Neural progenitor cell (in vitro differentiated cells): ENCODE data around the gene XRCC2. TPM values are rescaled to one million over a fixed set of nuclear protein-coding genes. Genes with fewer than 3 reads are reported as not detected.

Source experiments
- DNase-seq: peaks from one replicate; pipeline ENCODE4 v3.0.0-alpha.2; 2016; ENCODE audit warnings: low spot score
- H2AFZ ChIP-seq: fragments of 200-600 bp; sonication (generic); replicated peaks from 2 replicates; pipeline ENCODE4 v1.6.1; 2016; ENCODE audit warnings: antibody characterized with exemption
- H3F3A ChIP-seq: fragments of 200-600 bp; sonication (generic); 2 replicates; pipeline ENCODE4 v1.6.1; 2016; ENCODE audit warnings: antibody characterized with exemption, low read depth
- H3K27ac ChIP-seq: fragments of 200-600 bp; sonication (generic); 2 replicates; pipeline ENCODE4 v1.5.1; 2016; ENCODE audit warnings: mild to moderate bottlenecking
- H3K27me3 ChIP-seq: fragments of 200-600 bp; sonication (generic); 2 replicates; pipeline ENCODE4 v1.6.1; 2016; ENCODE audit warnings: mild to moderate bottlenecking, moderate library complexity
- H3K36me3 ChIP-seq: fragments of 200-600 bp; sonication (generic); 2 replicates; pipeline ENCODE4 v1.5.1; 2016
- H3K4me1 ChIP-seq: fragments of 200-600 bp; sonication (generic); 2 replicates; pipeline ENCODE4 v1.6.1; 2016; ENCODE audit warnings: mixed run types
- H3K4me2 ChIP-seq: fragments of 200-600 bp; sonication (generic); 2 replicates; pipeline ENCODE4 v1.6.1; 2016
- H3K4me3 ChIP-seq: fragments of 200-600 bp; sonication (generic); 2 replicates; pipeline ENCODE4 v1.5.1; 2016
- H3K79me2 ChIP-seq: fragments of 200-600 bp; sonication (generic); 2 replicates; pipeline ENCODE4 v1.6.1; 2016; ENCODE audit warnings: low read depth
- H3K9ac ChIP-seq: fragments of 200-600 bp; sonication (generic); 2 replicates; pipeline ENCODE4 v1.6.1; 2016
- H3K9me3 ChIP-seq: fragments of 200-600 bp; sonication (generic); 2 replicates; pipeline ENCODE4 v1.5.1; 2016; ENCODE audit warnings: low read depth
- H4K20me1 ChIP-seq: fragments of 200-600 bp; sonication (generic); 2 replicates; pipeline ENCODE4 v1.6.1; 2016; ENCODE audit warnings: low read depth
- H3K27ac Mint-ChIP-seq: 3 replicates; pipeline ENCODE4 v1.8.0; 2021; ENCODE audit warnings: mixed read lengths
- H3K27me3 Mint-ChIP-seq: 2 replicates; pipeline ENCODE4 v1.8.0; 2022; ENCODE audit warnings: low read depth, mild to moderate bottlenecking, inconsistent platforms, moderate library complexity, mixed read lengths; ENCODE audit not compliant: insufficient read depth
- H3K36me3 Mint-ChIP-seq: 3 replicates; pipeline ENCODE4 v1.8.0; 2021; ENCODE audit warnings: mixed read lengths
- H3K4me1 Mint-ChIP-seq: 3 replicates; pipeline ENCODE4 v1.8.0; 2021; ENCODE audit warnings: mixed read lengths
- H3K4me3 Mint-ChIP-seq: 3 replicates; pipeline ENCODE4 v1.8.0; 2021; ENCODE audit warnings: mild to moderate bottlenecking, moderate library complexity, mixed read lengths
- H3K9me3 Mint-ChIP-seq: 3 replicates; pipeline ENCODE4 v1.8.0; 2020; ENCODE audit warnings: mixed read lengths
- CTCF ChIP-seq: fragments of 200-600 bp; sonication (generic); IDR thresholded peaks from 2 replicates; pipeline ENCODE4 v1.5.1; 2017; ENCODE audit warnings: antibody characterized with exemption, mild to moderate bottlenecking
- EZH2 ChIP-seq: fragments of 200-600 bp; sonication (generic); IDR thresholded peaks from 2 replicates; pipeline ENCODE4 v1.6.1; 2017; ENCODE audit warnings: antibody characterized with exemption, mild to moderate bottlenecking, moderate library complexity
- EZH2phosphoT487 ChIP-seq: fragments of 200-600 bp; sonication (generic); IDR thresholded peaks from 2 replicates; pipeline ENCODE4 v1.6.1; 2017; ENCODE audit warnings: antibody characterized with exemption
- small RNA-seq: library from RNA; depleted of rRNA; stranded (forward); fragments of <200 nt; gene quantifications from one replicate; pipeline ENCODE3, GENCODE V24; 2015
- total RNA-seq: library from RNA; depleted of rRNA; stranded (reverse); fragments of >200 nt; gene quantifications from 2 replicates; pipeline ENCODE4 v1.2.3, GENCODE V29; 2015; ENCODE audit warnings: low replicate concordance

Gene XRCC2
- total RNA-seq, 1 donor from 2014 or later = 51.6 TPM

DNA sequence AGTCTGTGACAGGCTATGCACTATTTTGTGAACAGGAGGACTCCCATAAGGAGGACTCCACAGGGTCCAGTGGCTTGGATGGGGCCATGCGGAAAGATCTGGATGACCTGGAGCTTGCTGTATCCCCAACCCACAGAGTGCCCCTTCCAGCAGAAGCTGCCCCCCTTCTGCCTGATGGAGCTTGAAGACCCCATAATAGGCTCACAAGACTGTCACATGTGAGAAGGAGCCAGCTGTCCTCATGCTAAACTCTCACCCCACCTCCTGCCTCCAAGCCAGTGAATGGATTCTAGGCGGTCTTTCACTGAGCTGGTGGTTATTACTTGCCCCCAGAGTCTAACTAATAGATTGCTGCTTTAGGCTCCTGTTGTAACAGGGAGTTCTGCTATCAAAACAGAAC is 79.1 kb downstream of the XRCC2 start:
- no peaks in the 10 kb centered on the region for H3K9me3 ChIP-seq
- H3F3A ChIP-seq = no peaks in the 10 kb centered on the region
- TF ChIP-seq EZH2 (no peak), EZH2phosphoT487 (no peak), CTCF (no peak)
- H2AFZ ChIP-seq = peak overlapping the region; percentile 61
- H3K27ac ChIP-seq = no peak overlapping the region
- DNase-seq = no peak
- no peaks in the 10 kb centered on the region for H3K79me2 ChIP-seq
- Mint-ChIP-seq H3K36me3 (no peaks in the 10 kb centered on the region), H3K9me3 (no peaks in the 10 kb centered on the region), H3K4me1 (peaks cover 7% of the 10 kb centered on the region), H3K4me3 (no peak overlapping the region), H3K27me3 (peaks cover 4% of the 10 kb centered on the region), H3K27ac (no peak overlapping the region)
- H3K9ac ChIP-seq = no peak overlapping the region
- H3K4me2 ChIP-seq = no peak overlapping the region
- no peaks in the 10 kb centered on the region for H3K36me3 ChIP-seq
- no peaks in the 10 kb centered on the region for H4K20me1 ChIP-seq
- no peaks in the 10 kb centered on the region for H3K27me3 ChIP-seq
- H3K4me1 ChIP-seq = no peaks in the 10 kb centered on the region
- no peak overlapping the region for H3K4me3 ChIP-seq

Small RNA genes within 50 kb of the gene (small RNA-seq; reads per million reads assigned to genes)
- gene RF00568 = not detected

Other genes with a start within 250 kb of the XRCC2 start
- gene KMT2C, start 240.1 kb downstream of the XRCC2 start, total RNA-seq = 25.7 and 26.4 TPM in 2 replicates
- gene ACTR3B, start 83.6 kb upstream of the XRCC2 start, total RNA-seq = 22.4 and 26.5 TPM in 2 replicates